ENCODE results near the gene ACTRT3. TPM values are rescaled to one million over a fixed set of nuclear protein-coding genes. Genes with fewer than 3 reads are reported as not detected.

The ACTRT3 gene
- total and polyA plus RNA-seq, 12 donors, result 0.15 to 1.1 (median 0.50) TPM

DNA sequence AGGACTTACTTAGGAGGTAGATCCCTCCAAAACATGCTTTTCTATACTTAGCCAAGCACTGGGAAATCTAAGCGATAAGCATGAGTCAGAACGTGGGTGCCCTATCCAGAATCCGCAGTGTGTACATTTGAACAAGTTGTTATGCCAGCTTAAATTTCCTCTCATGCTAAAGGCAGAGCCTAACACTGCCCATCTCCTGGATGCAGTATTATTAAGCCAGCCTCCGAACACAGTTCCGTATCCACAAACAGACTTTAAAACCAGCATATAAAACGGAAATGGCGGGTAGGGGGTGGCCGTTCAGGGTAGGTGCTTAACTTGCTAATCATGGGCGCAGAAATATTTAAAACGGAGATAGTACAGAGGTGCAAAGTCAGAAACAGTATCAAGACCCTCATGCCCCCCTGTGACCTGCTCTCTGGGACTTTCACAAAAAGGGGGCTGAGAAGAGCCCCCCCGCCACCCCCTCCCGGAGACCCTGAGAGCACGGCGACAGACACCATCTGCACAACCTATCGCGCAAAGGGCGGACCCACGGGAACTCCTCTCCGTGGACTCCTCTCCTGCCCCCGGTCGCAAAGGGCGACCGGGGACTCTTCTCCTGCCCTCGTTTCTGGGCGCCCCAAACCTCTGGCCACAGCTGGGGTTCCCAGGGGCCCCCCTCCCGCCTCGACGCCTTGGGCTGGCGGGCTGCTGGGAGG lies 42.4 kb upstream of the ACTRT3 start:
- ATAC-seq (peak; percentile 32 to 78 (median 54)), DNase-seq (no peak)

DNA sequence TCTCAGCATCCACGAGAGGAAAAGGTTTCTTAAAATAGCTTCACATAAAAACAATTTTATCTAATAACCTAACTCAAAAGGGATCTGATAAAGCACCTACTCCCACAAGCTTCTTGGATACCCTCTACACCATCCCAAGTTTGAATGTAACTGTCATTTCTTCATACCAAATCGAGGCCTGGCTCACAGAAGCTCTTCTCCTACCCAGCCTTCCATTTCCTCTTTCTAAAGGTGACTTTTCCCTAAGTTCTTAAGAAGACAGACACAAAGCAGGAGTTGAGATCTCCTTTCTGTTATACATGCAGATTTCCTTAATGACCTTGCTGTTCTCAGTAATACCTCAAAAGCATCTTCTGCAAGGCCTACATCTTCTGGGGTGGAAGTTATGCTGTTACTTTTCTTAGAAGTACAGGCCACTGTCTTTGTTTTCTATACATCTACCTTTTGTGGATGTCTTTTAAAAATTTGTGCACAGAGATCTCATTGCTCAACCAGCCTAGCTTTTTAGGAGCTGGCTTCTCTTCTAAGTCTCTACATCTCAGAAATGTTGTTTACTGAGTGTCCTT lies 40.0 kb upstream of the ACTRT3 start:
- TF ChIP-seq, protein P1, sequence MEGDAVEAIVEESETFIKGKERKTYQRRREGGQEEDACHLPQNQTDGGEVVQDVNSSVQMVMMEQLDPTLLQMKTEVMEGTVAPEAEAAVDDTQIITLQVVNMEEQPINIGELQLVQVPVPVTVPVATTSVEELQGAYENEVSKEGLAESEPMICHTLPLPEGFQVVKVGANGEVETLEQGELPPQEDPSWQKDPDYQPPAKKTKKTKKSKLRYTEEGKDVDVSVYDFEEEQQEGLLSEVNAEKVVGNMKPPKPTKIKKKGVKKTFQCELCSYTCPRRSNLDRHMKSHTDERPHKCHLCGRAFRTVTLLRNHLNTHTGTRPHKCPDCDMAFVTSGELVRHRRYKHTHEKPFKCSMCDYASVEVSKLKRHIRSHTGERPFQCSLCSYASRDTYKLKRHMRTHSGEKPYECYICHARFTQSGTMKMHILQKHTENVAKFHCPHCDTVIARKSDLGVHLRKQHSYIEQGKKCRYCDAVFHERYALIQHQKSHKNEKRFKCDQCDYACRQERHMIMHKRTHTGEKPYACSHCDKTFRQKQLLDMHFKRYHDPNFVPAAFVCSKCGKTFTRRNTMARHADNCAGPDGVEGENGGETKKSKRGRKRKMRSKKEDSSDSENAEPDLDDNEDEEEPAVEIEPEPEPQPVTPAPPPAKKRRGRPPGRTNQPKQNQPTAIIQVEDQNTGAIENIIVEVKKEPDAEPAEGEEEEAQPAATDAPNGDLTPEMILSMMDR (IDR thresholded peaks at IDR 0.05), result no peak
- Histone ChIP-seq H3K36me3 (peaks cover 0 to 11% (median 0%) of the 10 kb centered on the region in 9 donors), H3K27ac (no peak overlapping the region), H3K27me3 (no peaks in the 10 kb centered on the region), H3K4me3 (no peak overlapping the region), H3K9me3 (no peaks in the 10 kb centered on the region), H3K4me1 (peaks cover 0 to 29% (median 12%) of the 10 kb centered on the region in 9 donors)
- WGBS, 2 donors, result 34 to 43% methylated on average over 2 of the region's 2 CpGs
- ATAC-seq (no peak), DNase-seq (no peak)
- intact Hi-C loops (cut with DNase I), result no loop called here

More for the DNA sequence above, 42.4 kb upstream of the ACTRT3 start:
- TF ChIP-seq, protein P1 (IDR thresholded peaks at IDR 0.05), result no peak
- Histone ChIP-seq H3K36me3 (peaks cover 0 to 6% (median 0%) of the 10 kb centered on the region in 9 donors), H3K9me3 (peaks cover 0 to 17% (median 4%) of the 10 kb centered on the region in 11 donors), H3K27ac (peak overlapping the region; percentile 7 to 86 (median 74)), H3K4me1 (peaks cover 0 to 29% (median 12%) of the 10 kb centered on the region in 9 donors), H3K4me3 (peak overlapping the region; percentile 33 to 77 (median 63)), H3K27me3 (no peaks in the 10 kb centered on the region)
- 3 to 4% methylated on average over 29 of the region's 29 CpGs for WGBS, 2 donors
- intact Hi-C loops (cut with DNase I), result no loop called here

DNA sequence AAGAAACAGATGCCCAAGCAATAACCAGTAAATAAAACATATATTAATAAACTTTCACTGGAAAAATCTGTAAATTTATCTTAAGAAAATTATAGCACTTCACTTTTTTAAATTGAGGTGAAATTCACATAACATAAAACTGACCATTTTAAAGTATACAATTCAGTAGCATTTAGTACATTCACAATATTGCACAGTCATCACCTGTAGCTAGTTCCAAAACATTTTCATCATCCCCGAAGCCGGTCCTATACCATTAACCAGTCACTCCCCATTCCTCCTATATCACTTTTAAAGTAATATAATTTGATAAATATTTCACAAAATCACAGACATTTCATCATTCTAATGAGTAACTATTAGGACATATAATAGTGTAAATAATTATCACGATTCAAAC lies 35.3 kb upstream of the ACTRT3 start:
- peaks cover 0 to 34% (median 0%) of the 10 kb centered on the region in 9 donors for H3K36me3 ChIP-seq
- ATAC-seq (no peak), DNase-seq (no peak)
- intact Hi-C loops (cut with DNase I), result no loop called here
- H3K9me3 ChIP-seq, result no peaks in the 10 kb centered on the region
- H3K27me3 ChIP-seq, result no peaks in the 10 kb centered on the region
- no peak overlapping the region for H3K27ac ChIP-seq
- H3K4me1 ChIP-seq, result no peaks in the 10 kb centered on the region
- 90 to 94% methylated on average over 3 of the region's 3 CpGs for WGBS, 2 donors
- no peak overlapping the region for H3K4me3 ChIP-seq
- TF ChIP-seq, protein P1 (IDR thresholded peaks at IDR 0.05), result no peak

DNA sequence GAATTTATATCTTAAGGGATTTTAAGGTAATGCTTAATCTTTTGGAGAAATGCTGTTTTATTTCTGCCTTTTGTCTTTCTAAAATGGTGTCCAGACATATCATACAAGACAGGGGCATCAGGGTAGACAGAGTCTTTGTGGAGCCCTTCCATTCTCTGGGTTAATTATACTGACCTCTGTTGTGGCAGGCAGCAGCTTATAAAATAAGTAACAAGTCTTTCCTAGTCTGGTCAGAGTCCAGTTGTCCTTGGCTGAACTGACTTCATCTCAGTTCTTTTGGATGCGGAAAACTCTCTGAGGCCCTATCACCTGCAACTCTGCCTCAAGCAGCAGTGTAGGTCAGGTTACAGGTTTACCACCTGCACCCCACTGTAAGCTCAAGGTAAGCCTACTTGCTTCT lies 23.0 kb upstream of the ACTRT3 start:
- H3K36me3 ChIP-seq, result peaks cover 0 to 70% (median 11%) of the 10 kb centered on the region in 9 donors
- no peaks in the 10 kb centered on the region for H3K9me3 ChIP-seq
- H3K27me3 ChIP-seq, result no peaks in the 10 kb centered on the region
- H3K4me1 ChIP-seq, result no peaks in the 10 kb centered on the region
- H3K27ac ChIP-seq, result no peak overlapping the region
- DNase-seq (no peak), ATAC-seq (peak in 3 of 8 donors; percentile 37 to 49 (median 45))
- intact Hi-C loops (cut with DNase I), result no loop called here
- TF ChIP-seq, protein P1 (IDR thresholded peaks at IDR 0.05), result no peak
- 87 to 100% methylated on average over 1 of the region's 1 CpG for WGBS, 2 donors
- H3K4me3 ChIP-seq, result no peak overlapping the region

Measured in heart right ventricle (tissue), 16 donors.